Measurements from ENCODE around the gene IGFALS. TPM values are rescaled to one million over a fixed set of nuclear protein-coding genes. Genes with fewer than 3 reads are reported as not detected.

IGFALS gene
- polyA plus RNA-seq, 1 donor from 2014 or later, result 1.2 TPM

DNA sequence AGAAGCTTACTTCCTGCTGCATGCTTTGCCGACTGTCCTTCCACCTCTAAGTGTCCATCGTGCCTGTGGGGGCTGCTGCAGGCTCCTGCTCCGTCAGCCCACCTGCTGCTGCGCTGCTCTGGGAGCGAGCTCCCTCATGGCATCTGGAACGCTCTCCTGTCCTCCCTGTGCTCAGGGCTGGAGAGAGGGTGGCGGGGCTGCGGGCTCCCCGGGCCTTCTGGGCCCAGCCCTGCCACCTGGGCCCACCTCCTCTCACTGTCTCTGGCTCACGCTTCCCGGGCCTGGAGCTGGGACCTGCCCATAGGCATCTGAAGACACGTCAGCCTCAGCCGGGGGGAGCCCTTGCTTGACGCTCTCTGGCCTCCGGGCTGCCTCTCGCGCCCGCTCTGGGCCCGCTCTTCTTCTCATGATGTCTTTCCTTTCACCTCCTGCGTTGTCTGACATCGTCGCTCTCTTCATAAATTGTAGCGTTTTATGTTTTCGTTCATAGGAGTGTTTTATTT is 49.1 kb downstream of the IGFALS start:
- no peak overlapping the region for H3K4me3 ChIP-seq (ENCODE audit: low read length)
- no peak for TF ChIP-seq POLR2AphosphoS5 (IDR thresholded peaks at IDR 0.05)
- no peak for TF ChIP-seq RAD21 (conservative IDR thresholded peaks at IDR 0.05)
- no peak for TF ChIP-seq TAF1 (IDR thresholded peaks at IDR 0.05; ENCODE audit: low read depth)
- no peak for TF ChIP-seq EZH2 (IDR thresholded peaks at IDR 0.05; ENCODE audit: borderline replicate concordance, insufficient read depth, low read length, poor library complexity, severe bottlenecking)
- no peak for TF ChIP-seq MXI1 (conservative IDR thresholded peaks at IDR 0.05; ENCODE audit: poor library complexity, severe bottlenecking)
- TF ChIP-seq SMC3 (conservative IDR thresholded peaks at IDR 0.05; ENCODE audit: poor library complexity), result no peak
- TF ChIP-seq, protein P1, sequence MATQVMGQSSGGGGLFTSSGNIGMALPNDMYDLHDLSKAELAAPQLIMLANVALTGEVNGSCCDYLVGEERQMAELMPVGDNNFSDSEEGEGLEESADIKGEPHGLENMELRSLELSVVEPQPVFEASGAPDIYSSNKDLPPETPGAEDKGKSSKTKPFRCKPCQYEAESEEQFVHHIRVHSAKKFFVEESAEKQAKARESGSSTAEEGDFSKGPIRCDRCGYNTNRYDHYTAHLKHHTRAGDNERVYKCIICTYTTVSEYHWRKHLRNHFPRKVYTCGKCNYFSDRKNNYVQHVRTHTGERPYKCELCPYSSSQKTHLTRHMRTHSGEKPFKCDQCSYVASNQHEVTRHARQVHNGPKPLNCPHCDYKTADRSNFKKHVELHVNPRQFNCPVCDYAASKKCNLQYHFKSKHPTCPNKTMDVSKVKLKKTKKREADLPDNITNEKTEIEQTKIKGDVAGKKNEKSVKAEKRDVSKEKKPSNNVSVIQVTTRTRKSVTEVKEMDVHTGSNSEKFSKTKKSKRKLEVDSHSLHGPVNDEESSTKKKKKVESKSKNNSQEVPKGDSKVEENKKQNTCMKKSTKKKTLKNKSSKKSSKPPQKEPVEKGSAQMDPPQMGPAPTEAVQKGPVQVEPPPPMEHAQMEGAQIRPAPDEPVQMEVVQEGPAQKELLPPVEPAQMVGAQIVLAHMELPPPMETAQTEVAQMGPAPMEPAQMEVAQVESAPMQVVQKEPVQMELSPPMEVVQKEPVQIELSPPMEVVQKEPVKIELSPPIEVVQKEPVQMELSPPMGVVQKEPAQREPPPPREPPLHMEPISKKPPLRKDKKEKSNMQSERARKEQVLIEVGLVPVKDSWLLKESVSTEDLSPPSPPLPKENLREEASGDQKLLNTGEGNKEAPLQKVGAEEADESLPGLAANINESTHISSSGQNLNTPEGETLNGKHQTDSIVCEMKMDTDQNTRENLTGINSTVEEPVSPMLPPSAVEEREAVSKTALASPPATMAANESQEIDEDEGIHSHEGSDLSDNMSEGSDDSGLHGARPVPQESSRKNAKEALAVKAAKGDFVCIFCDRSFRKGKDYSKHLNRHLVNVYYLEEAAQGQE (IDR thresholded peaks at IDR 0.05; ENCODE audit: borderline replicate concordance), result no peak
- TF ChIP-seq, protein P2, sequence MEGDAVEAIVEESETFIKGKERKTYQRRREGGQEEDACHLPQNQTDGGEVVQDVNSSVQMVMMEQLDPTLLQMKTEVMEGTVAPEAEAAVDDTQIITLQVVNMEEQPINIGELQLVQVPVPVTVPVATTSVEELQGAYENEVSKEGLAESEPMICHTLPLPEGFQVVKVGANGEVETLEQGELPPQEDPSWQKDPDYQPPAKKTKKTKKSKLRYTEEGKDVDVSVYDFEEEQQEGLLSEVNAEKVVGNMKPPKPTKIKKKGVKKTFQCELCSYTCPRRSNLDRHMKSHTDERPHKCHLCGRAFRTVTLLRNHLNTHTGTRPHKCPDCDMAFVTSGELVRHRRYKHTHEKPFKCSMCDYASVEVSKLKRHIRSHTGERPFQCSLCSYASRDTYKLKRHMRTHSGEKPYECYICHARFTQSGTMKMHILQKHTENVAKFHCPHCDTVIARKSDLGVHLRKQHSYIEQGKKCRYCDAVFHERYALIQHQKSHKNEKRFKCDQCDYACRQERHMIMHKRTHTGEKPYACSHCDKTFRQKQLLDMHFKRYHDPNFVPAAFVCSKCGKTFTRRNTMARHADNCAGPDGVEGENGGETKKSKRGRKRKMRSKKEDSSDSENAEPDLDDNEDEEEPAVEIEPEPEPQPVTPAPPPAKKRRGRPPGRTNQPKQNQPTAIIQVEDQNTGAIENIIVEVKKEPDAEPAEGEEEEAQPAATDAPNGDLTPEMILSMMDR (IDR thresholded peaks at IDR 0.05; ENCODE audit: poor library complexity, severe bottlenecking), result no peak
- TF ChIP-seq EP300 (conservative IDR thresholded peaks at IDR 0.05; ENCODE audit: poor library complexity, severe bottlenecking), result no peak
- H3F3A ChIP-seq (ENCODE audit: insufficient read depth, low read length, poor library complexity, severe bottlenecking), result no peaks in the 10 kb centered on the region
- no peaks in the 10 kb centered on the region for H4K20me1 ChIP-seq (ENCODE audit: insufficient read depth)
- no peak overlapping the region for H2AFZ ChIP-seq (ENCODE audit: low read depth, low read length)
- no peak overlapping the region for H3K27ac ChIP-seq (ENCODE audit: low read length)
- no peaks in the 10 kb centered on the region for H3K9me3 ChIP-seq (ENCODE audit: low read length)
- no peak overlapping the region for H3K4me2 ChIP-seq (ENCODE audit: low read length)
- H3K27me3 ChIP-seq (ENCODE audit: insufficient read depth, low read depth, low read length), result no peaks in the 10 kb centered on the region
- H3K9ac ChIP-seq (ENCODE audit: low read length), result no peak overlapping the region
- no peaks in the 10 kb centered on the region for H3K9me2 ChIP-seq (ENCODE audit: insufficient read depth, low read length)
- no peaks in the 10 kb centered on the region for H3K79me2 ChIP-seq (replicated peaks; ENCODE audit: insufficient read depth, low read length)
- H3K36me3 ChIP-seq (ENCODE audit: insufficient read depth, low read length), result peaks cover 3% of the 10 kb centered on the region

DNA sequence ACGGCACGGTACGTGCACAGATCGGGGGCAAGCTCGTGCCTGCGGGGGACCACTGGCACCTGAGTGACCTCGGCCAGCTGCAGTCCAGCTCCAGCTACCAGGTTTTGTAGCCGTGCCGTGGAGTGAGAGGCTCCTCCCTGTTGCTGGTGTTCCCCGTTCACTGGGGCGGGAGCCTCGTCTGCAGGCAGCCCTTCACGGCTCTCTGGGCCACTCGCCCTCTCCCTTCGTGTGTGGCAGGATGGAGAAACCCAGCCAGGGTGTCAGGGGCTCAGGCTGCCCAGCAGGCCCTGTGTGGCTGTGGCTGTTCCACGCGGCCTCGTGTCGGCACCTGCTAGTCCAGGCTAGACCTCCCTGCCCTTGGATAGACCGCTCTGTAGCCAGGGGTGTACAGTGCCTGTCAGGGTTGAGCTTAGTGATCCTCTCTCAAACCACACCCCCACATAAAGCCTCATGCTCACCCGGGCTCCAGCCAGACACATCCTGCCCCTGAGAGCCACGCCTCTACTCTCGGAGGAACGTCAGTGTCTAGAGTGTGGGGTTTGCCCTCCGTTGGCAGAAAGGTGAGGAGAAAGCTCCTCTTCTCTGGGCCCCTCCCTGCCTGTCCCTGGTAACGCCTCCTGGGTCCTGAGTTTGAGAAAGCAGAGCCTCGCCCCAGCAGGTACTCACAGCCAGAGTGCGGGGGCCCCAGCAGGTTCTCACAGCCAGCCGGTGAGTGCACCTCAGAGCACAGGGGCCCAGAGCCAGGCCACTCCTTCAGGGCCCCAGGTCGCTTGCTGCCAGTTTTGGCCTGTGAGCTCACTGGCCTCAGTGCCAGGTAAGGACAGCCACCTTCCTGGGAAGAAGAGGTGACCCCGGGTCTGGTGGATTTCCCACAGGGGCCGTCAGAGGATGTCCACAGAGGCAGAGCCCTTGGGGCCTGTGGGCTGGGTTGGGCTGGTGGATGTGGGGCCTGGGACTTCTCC is 49.8 kb downstream of the IGFALS start:
- Histone ChIP-seq H3K36me3 (ENCODE audit: insufficient read depth, low read length) (no peaks in the 10 kb centered on the region), H3K27me3 (ENCODE audit: insufficient read depth, low read depth, low read length) (no peaks in the 10 kb centered on the region), H4K20me1 (ENCODE audit: insufficient read depth) (no peaks in the 10 kb centered on the region), H3K79me2 (replicated peaks; ENCODE audit: insufficient read depth, low read length) (no peaks in the 10 kb centered on the region), H2AFZ (ENCODE audit: low read depth, low read length) (no peak overlapping the region), H3K9ac (ENCODE audit: low read length) (no peak overlapping the region), H3F3A (ENCODE audit: insufficient read depth, low read length, poor library complexity, severe bottlenecking) (no peaks in the 10 kb centered on the region), H3K4me3 (ENCODE audit: low read length) (no peak overlapping the region), H3K4me2 (ENCODE audit: low read length) (no peak overlapping the region), H3K9me3 (ENCODE audit: low read length) (no peaks in the 10 kb centered on the region), H3K9me2 (ENCODE audit: insufficient read depth, low read length) (no peaks in the 10 kb centered on the region), H3K27ac (ENCODE audit: low read length) (no peak overlapping the region)
- TF ChIP-seq, protein P2 (IDR thresholded peaks at IDR 0.05; ENCODE audit: poor library complexity, severe bottlenecking), result no peak
- no peak for TF ChIP-seq RAD21 (conservative IDR thresholded peaks at IDR 0.05)
- no peak for TF ChIP-seq EP300 (conservative IDR thresholded peaks at IDR 0.05; ENCODE audit: poor library complexity, severe bottlenecking)
- no peak for TF ChIP-seq EZH2 (IDR thresholded peaks at IDR 0.05; ENCODE audit: borderline replicate concordance, insufficient read depth, low read length, poor library complexity, severe bottlenecking)
- no peak for TF ChIP-seq TAF1 (IDR thresholded peaks at IDR 0.05; ENCODE audit: low read depth)
- no peak for TF ChIP-seq MXI1 (conservative IDR thresholded peaks at IDR 0.05; ENCODE audit: poor library complexity, severe bottlenecking)
- TF ChIP-seq POLR2AphosphoS5 (IDR thresholded peaks at IDR 0.05), result no peak
- TF ChIP-seq, protein P1 (IDR thresholded peaks at IDR 0.05; ENCODE audit: borderline replicate concordance), result no peak
- no peak for TF ChIP-seq SMC3 (conservative IDR thresholded peaks at IDR 0.05; ENCODE audit: poor library complexity)

All from neural cell (in vitro differentiated cells).